Lower lobe of right lung (tissue), 2 donors: ENCODE results near the gene CEP112. TPM values are rescaled to one million over a fixed set of nuclear protein-coding genes. Genes with fewer than 3 reads are reported as not detected.
A peak's percentile ranks its signal among the peaks of the same experiment; 100 is the strongest.

Experiments
- ATAC-seq, 2 donors: fragments of 200-7000 bp; cut with Tn5 transposase; one replicate each; pipeline ENCODE4 v1.9.1; 2020 to 2022; ENCODE audit warnings: mild to moderate bottlenecking in 2 of 2, moderate library complexity in 2 of 2
- DNase-seq: peaks from one replicate; pipeline ENCODE4 v3.0.0-alpha.2; 2020
- H3K27ac ChIP-seq: fragments of 200-600 bp; one replicate; pipeline ENCODE4 v1.8.0; 2022
- H3K27me3 ChIP-seq: fragments of 200-600 bp; one replicate; pipeline ENCODE4 v1.8.0; 2022; ENCODE audit warnings: low read depth
- H3K36me3 ChIP-seq: fragments of 200-600 bp; one replicate; pipeline ENCODE4 v1.8.0; 2022; ENCODE audit warnings: mild to moderate bottlenecking
- H3K4me1 ChIP-seq: fragments of 200-600 bp; one replicate; pipeline ENCODE4 v1.8.0; 2022
- H3K4me3 ChIP-seq: fragments of 200-600 bp; one replicate; pipeline ENCODE4 v1.8.0; 2022; ENCODE audit warnings: mild to moderate bottlenecking
- H3K9me3 ChIP-seq: fragments of 200-600 bp; one replicate; pipeline ENCODE4 v1.8.0; 2022
- intact Hi-C: fragments of 100-400 bp; cut with DNase I; formaldehyde crosslinking; loops from one replicate; pipeline ENCODE4 v1.11.0; 2022
- total RNA-seq: library from RNA; stranded (reverse); fragmentation: NEBNext Ultra II Directional; extraction: Animal tissue kit (Norgen Biotek cat#: 25700); gene quantifications from one replicate; pipeline ENCODE4 v1.2.1, GENCODE V29; 2021
- TF ChIP-seq, protein P1 (sequence below): fragments of 200-600 bp; IDR thresholded peaks from one replicate; pipeline ENCODE4 v1.8.0; 2022; ENCODE audit warnings: antibody characterized with exemption, mild to moderate bottlenecking
- donor health status: DM: no; HTN: yes; CAD: no; lungs with severe emphysema.

CEP112 gene
- total RNA-seq, 1 donor from 2014 or later, result 30.1 TPM

DNA sequence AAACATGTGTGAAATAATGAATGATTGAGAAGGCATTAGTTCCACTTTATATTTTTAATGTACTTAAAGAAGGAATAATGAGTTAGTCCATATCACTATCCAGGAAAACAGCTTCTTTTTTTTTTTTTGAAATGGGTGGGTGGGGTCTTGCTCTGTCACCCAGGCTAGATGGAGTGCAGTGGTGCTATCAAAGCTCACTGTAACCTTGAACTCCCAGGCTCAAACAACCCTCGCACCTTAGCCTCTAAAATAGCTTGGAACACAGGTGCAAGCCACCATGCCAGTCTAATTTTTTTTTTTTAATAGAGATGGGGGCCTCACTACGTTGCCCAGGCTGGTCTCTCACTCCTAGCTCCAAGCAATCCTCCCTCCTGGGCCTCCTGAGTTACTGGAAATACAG, 275.5 kb downstream of the CEP112 start:
- intact Hi-C loops, result no loop called here
- Histone ChIP-seq H3K27me3 (no peaks in the 10 kb centered on the region), H3K36me3 (no peaks in the 10 kb centered on the region), H3K27ac (no peak overlapping the region), H3K4me3 (no peak overlapping the region), H3K9me3 (no peaks in the 10 kb centered on the region), H3K4me1 (peaks cover 8% of the 10 kb centered on the region)
- ATAC-seq (no peak), DNase-seq (no peak)
- TF ChIP-seq, protein P1, sequence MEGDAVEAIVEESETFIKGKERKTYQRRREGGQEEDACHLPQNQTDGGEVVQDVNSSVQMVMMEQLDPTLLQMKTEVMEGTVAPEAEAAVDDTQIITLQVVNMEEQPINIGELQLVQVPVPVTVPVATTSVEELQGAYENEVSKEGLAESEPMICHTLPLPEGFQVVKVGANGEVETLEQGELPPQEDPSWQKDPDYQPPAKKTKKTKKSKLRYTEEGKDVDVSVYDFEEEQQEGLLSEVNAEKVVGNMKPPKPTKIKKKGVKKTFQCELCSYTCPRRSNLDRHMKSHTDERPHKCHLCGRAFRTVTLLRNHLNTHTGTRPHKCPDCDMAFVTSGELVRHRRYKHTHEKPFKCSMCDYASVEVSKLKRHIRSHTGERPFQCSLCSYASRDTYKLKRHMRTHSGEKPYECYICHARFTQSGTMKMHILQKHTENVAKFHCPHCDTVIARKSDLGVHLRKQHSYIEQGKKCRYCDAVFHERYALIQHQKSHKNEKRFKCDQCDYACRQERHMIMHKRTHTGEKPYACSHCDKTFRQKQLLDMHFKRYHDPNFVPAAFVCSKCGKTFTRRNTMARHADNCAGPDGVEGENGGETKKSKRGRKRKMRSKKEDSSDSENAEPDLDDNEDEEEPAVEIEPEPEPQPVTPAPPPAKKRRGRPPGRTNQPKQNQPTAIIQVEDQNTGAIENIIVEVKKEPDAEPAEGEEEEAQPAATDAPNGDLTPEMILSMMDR, result no peak

DNA sequence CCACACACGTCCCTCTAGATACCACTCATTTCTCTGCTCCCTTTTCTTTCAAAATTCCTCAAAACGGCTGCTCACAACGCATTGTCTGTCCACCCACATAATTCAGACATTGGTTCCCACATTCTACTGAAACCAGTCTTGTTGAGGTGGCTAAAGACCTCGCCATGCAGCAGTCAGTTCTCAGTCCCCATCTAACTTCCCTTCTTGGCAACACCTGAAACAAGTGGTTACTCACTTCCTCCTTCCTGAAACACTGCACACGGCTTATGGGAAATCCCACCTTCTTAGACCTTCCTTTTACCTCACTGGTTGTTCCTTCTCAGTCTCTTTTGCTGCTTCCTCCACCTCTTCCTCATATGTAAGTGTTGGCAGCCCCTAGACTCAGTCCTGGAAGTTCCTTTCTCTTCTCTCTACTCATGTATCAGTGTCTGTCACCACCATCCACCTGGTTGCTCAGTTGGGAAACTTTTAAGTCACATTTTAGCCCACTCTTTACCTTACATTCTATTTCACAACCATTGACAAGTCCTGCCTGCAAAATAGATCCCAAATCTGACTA, 277.1 kb downstream of the CEP112 start:
- no peak overlapping the region for H3K27ac ChIP-seq
- peak in 1 of 2 donors; percentile 25 for ATAC-seq

DNA sequence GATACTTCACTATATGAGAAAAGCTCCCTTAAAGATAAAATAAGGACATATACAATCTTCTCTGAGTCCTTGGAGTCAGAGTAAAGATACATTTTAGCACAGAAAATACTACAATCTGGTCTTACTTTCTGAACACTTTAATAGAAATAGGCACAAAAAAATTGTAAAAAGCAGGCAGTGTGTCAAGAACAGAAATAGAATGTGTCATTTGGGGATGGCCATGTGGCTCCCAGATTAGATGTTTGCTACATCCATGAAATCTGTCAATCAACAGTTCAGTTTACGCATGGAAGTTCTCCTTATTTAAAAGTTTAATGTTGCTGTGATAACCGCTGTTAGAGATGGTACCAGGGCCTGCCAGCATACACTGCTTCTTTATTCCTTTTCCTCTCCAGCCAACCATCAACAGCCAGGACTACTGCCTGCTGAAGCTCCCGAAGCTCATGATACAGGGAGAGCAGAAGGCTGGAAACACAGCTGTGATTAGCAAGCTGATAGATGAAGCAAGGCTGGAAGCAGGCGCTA, 278.5 kb downstream of the CEP112 start:
- no peak overlapping the region for H3K27ac ChIP-seq
- ATAC-seq (no peak), DNase-seq (no peak)
- no peaks in the 10 kb centered on the region for H3K27me3 ChIP-seq
- H3K4me3 ChIP-seq, result no peak overlapping the region
- peaks cover 9% of the 10 kb centered on the region for H3K9me3 ChIP-seq
- no peaks in the 10 kb centered on the region for H3K36me3 ChIP-seq
- TF ChIP-seq, protein P1, result no peak
- intact Hi-C loops, result no loop called here
- H3K4me1 ChIP-seq, result no peaks in the 10 kb centered on the region

More for the DNA sequence above, 277.1 kb downstream of the CEP112 start:
- TF ChIP-seq, protein P1, result no peak
- no peaks in the 10 kb centered on the region for H3K27me3 ChIP-seq
- H3K4me1 ChIP-seq, result peaks cover 8% of the 10 kb centered on the region
- DNase-seq, result no peak
- H3K9me3 ChIP-seq, result peaks cover 9% of the 10 kb centered on the region
- H3K36me3 ChIP-seq, result no peaks in the 10 kb centered on the region
- intact Hi-C loops, result no loop called here
- no peak overlapping the region for H3K4me3 ChIP-seq

DNA sequence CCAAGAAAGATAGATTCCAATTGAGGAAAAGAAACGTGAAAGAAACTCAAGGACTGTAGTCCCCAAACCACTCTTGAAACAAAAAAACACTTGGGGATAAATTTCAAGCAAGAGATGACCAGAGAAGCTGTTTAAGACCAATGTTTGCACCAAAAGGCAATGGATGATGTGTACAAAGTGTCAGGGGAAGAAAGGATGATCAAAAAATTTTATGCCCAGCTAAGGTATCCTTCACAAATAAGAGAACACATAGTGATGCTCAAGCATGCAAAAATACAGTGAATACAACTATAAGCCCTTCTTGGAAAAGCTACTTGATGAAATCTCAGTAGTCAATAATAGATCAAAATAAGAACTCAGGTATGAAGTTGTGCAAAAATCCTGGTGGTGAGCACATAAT, 281.1 kb downstream of the CEP112 start:
- no peak for ATAC-seq
- Histone ChIP-seq H3K27ac (no peak overlapping the region), H3K4me1 (no peaks in the 10 kb centered on the region), H3K36me3 (no peaks in the 10 kb centered on the region), H3K27me3 (no peaks in the 10 kb centered on the region), H3K4me3 (no peak overlapping the region), H3K9me3 (peaks cover 9% of the 10 kb centered on the region)
- intact Hi-C loops, result no loop called here
- TF ChIP-seq, protein P1, result no peak
- no peak for DNase-seq

DNA sequence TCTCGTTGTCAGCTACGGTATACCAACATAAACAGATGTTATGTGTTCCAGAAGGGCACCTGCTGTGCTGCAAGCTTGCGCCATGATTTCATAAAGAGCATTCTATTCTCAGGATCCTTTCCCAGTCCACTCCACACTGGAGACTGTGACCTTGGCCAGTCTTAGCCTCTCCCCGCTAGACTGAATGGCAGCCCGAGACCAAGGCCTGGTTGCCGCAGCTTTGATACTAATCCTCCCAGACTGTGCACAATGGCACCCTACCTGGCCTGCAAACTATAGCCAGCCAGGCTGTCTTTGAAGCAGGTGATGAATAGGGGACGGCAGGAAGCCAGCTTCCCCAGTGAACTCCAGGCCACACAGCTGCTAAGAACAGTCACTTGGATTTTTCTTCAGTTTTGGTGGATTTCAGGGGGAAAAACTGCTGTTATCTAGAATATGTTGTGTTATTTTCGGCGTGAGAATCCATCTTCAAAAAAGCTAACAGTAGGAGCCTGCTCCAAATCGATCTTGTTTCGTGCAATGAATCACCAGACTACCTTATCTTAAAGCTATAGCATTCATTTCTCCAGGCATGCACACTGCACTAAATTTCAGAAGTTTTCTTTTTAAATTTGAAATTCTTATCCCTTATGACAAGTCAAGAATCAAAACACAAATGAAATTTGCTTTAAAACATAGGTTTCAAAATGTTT, 289.0 kb downstream of the CEP112 start:
- H3K4me3 ChIP-seq, result no peak overlapping the region
- ATAC-seq, result no peak
- no peaks in the 10 kb centered on the region for H3K36me3 ChIP-seq
- H3K27ac ChIP-seq, result no peak overlapping the region
- no peak for DNase-seq
- H3K4me1 ChIP-seq, result no peaks in the 10 kb centered on the region
- no peaks in the 10 kb centered on the region for H3K9me3 ChIP-seq
- TF ChIP-seq, protein P1, result no peak
- no peaks in the 10 kb centered on the region for H3K27me3 ChIP-seq
- intact Hi-C loops, result no loop called here
